Activated CD8-positive, alpha-beta memory T cell treated with anti-CD3 and anti-CD28 coated beads for 1 hour (primary cell): ENCODE measurements around the gene NCKAP1.

Experiments used
- DNase-seq, 2 donors: peaks; one replicate each; pipeline ENCODE4 v3.0.0-alpha.2; 2020; ENCODE audit warnings: low read depth in 1 of 2; ENCODE audit errors: extremely low read depth in 1 of 2

NCKAP1 gene

GRCh38 chr2:182951948-182952663 is 86.2 kb downstream of the NCKAP1 start:
- no peak for DNase-seq

GRCh38 chr2:182950546-182950945 is 87.7 kb downstream of the NCKAP1 start:
- DNase-seq, result no peak

- no peak for DNase-seq
These were observed 88.6 kb downstream of the NCKAP1 start for GRCh38 chr2:182949572-182950189.

- no peak for DNase-seq
These were observed 89.2 kb downstream of the NCKAP1 start for GRCh38 chr2:182949052-182949451.

GRCh38 chr2:182946958-182947369 is 91.3 kb downstream of the NCKAP1 start:
- DNase-seq, result no peak

GRCh38 chr2:182943339-182943738 is 94.9 kb downstream of the NCKAP1 start:
- DNase-seq, result no peak

GRCh38 chr2:182942756-182943155 is 95.5 kb downstream of the NCKAP1 start:
- no peak for DNase-seq

- DNase-seq, result no peak
These were observed 96.3 kb downstream of the NCKAP1 start for GRCh38 chr2:182941919-182942318.

- DNase-seq, result no peak
These were observed 97.0 kb downstream of the NCKAP1 start for GRCh38 chr2:182941121-182941722.

GRCh38 chr2:182937870-182938269 is 100.4 kb downstream of the NCKAP1 start:
- DNase-seq, result no peak

- DNase-seq, result no peak
These were observed 104.6 kb downstream of the NCKAP1 start for GRCh38 chr2:182933629-182934028.

- no peak for DNase-seq
These were observed 108.3 kb downstream of the NCKAP1 start for GRCh38 chr2:182929972-182930371.

- no peak for DNase-seq
These were observed 114.0 kb downstream of the NCKAP1 start for GRCh38 chr2:182924306-182924705.

GRCh38 chr2:182921234-182921633 is 117.0 kb downstream of the NCKAP1 start:
- DNase-seq, result no peak

- DNase-seq, result no peak
These were observed 117.6 kb downstream of the NCKAP1 start for GRCh38 chr2:182920631-182921056.

- no peak for DNase-seq
These were observed 118.2 kb downstream of the NCKAP1 start for GRCh38 chr2:182920089-182920488.

GRCh38 chr2:182918961-182919652 is 119.2 kb downstream of the NCKAP1 start:
- DNase-seq, result no peak

GRCh38 chr2:182917924-182918323 is 120.3 kb downstream of the NCKAP1 start:
- DNase-seq, result no peak

GRCh38 chr2:182916417-182916816 is 121.8 kb downstream of the NCKAP1 start:
- DNase-seq, result no peak

- no peak for DNase-seq
These were observed 122.6 kb downstream of the NCKAP1 start for GRCh38 chr2:182915369-182916326.
